ENCODE results near the gene NCEH1. TPM values are rescaled to one million over a fixed set of nuclear protein-coding genes. Genes with fewer than 3 reads are reported as not detected.

NCEH1 gene
- total RNA-seq, 6 donors from 2014 or later, result 16.8 to 73.1 (median 36.4) TPM

- H3K4me3 ChIP-seq, result no peak overlapping the region
- DNase-seq (no peak), ATAC-seq (ENCODE audit: low FRiP score in 2 of 2) (peak in 1 of 2 donors; percentile 67)
- peak overlapping the region in 2 of 4 donors; percentile 25 to 61 for H3K27ac ChIP-seq
- H3K9me3 ChIP-seq, result no peaks in the 10 kb centered on the region
- WGBS, 2 donors, result 30 to 42% methylated on average over 4 to 5 of the region's 5 CpGs
- H3K36me3 ChIP-seq, result no peaks in the 10 kb centered on the region
- H3K27me3 ChIP-seq, result no peaks in the 10 kb centered on the region
- H3K4me1 ChIP-seq, result peaks cover 3 to 26% (median 13%) of the 10 kb centered on the region in 4 donors
- TF ChIP-seq POLR2A (IDR thresholded peaks at IDR 0.05), result no peak
- no peak for TF ChIP-seq CTCF (IDR thresholded peaks at IDR 0.05)
- TF ChIP-seq EP300 (IDR thresholded peaks at IDR 0.05), result no peak
- no peak for TF ChIP-seq POLR2AphosphoS5 (IDR thresholded peaks at IDR 0.05)
Measured at GRCh38 chr3:172627057-172627809, 83.6 kb downstream of the NCEH1 start.

DNA sequence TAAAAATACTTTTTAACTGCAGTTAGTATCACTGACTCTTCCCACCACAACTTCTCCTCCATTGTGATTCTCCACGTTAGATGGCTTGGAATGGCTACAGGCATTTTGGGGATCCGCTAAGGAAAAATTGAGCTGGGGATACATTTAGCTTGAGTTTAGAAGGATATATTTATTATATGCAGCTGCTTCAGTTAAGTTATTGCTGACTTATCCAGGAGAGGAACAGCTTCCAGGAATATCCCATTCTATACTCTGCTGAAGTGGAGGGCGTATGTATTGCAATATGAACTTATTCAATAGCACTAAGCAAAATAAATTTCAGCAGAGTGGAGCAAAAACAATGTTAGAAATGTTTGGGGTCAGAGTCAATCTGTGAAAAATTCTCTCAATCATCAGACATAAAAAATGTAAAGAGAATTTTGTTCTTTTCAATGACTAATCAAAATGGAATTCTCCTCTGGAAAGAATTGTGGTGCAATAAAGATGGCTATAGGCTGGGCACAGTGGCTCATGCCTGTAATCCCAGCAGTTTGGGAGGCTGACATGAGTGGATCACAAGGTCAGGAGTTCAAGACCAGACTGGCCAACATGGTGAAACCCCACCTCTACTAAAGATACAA, 84.7 kb downstream of the NCEH1 start:
- H3K4me3 ChIP-seq, result no peak overlapping the region
- WGBS, 2 donors, result 62 to 64% methylated on average over 3 of the region's 3 CpGs
- no peak overlapping the region for H3K27ac ChIP-seq
- no peaks in the 10 kb centered on the region for H3K36me3 ChIP-seq
- peaks cover 3 to 26% (median 13%) of the 10 kb centered on the region in 4 donors for H3K4me1 ChIP-seq
- no peaks in the 10 kb centered on the region for H3K9me3 ChIP-seq
- TF ChIP-seq CTCF (IDR thresholded peaks at IDR 0.05), result no peak
- DNase-seq (no peak), ATAC-seq (ENCODE audit: low FRiP score in 2 of 2) (no peak)
- H3K27me3 ChIP-seq, result no peaks in the 10 kb centered on the region

DNA sequence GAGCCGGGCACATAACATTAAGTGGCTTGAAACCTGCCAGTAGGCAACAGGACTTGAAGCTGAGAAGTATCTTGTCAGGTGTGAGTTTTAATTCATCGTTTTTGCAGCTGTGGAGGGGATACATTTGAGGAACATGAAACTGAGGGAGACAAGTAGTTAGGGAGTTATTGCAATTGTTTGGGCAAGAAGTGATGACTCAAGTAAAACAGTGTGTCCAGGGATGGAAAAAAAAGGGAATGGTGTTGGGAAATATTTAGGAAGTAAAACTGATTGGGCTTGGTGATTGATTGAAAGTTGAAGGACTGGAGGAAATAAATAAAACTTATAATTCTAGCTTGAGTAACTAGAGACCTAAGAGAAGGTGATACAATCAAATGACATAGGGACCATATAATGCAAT, 85.5 kb downstream of the NCEH1 start:
- no peak for DNase-seq
- H3K27ac ChIP-seq, result no peak overlapping the region
- H3K9me3 ChIP-seq, result no peaks in the 10 kb centered on the region
- no peaks in the 10 kb centered on the region for H3K27me3 ChIP-seq
- peaks cover 3 to 23% (median 13%) of the 10 kb centered on the region in 4 donors for H3K4me1 ChIP-seq
- no peak for ATAC-seq (ENCODE audit: low FRiP score in 2 of 2)
- H3K36me3 ChIP-seq, result no peaks in the 10 kb centered on the region
- no peak overlapping the region for H3K4me3 ChIP-seq
- TF ChIP-seq CTCF (IDR thresholded peaks at IDR 0.05) (no peak), POLR2A (IDR thresholded peaks at IDR 0.05) (no peak), EP300 (IDR thresholded peaks at IDR 0.05) (no peak), POLR2AphosphoS5 (IDR thresholded peaks at IDR 0.05) (no peak)
- WGBS, 2 donors, result 74 to 84% methylated on average over 2 of the region's 2 CpGs

- DNase-seq (no peak), ATAC-seq (ENCODE audit: low FRiP score in 2 of 2) (no peak)
- WGBS, 2 donors, result 85 to 91% methylated on average over 9 of the region's 9 CpGs
- Histone ChIP-seq H3K27me3 (no peaks in the 10 kb centered on the region), H3K4me3 (no peak overlapping the region), H3K4me1 (peaks cover 3 to 22% (median 13%) of the 10 kb centered on the region in 4 donors), H3K27ac (no peak overlapping the region), H3K9me3 (no peaks in the 10 kb centered on the region), H3K36me3 (no peaks in the 10 kb centered on the region)
- TF ChIP-seq EP300 (IDR thresholded peaks at IDR 0.05) (no peak), POLR2A (IDR thresholded peaks at IDR 0.05) (no peak), POLR2AphosphoS5 (IDR thresholded peaks at IDR 0.05) (no peak), CTCF (IDR thresholded peaks at IDR 0.05) (no peak)
Measured at GRCh38 chr3:172624999-172625398, 85.9 kb downstream of the NCEH1 start.
